ENCODE results near the gene MARCHF2.

The MARCHF2 gene

DNA sequence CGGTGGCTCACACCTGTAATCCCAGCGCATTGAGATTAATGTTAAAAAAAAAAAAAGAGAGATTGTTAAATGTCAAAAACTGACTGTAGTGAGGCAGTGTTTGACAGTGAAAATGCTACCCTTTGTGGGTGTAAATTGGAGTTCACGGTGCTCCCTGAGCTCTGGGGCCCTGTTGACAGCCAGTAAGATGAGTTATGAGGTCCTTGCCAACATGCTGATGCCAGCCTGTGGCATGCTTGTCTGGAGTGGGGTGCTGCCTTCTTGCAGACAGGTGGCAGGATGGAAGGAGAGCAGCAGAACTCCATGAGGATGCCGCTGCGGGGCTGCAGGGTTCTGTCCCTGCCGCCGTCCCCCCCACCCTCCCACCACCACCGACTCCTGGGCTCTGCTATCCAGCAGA lies 63.4 kb downstream of the MARCHF2 start:
- Histone ChIP-seq H3K27me3 (ENCODE audit: insufficient read depth, low read length) (no peaks in the 10 kb centered on the region), H3K4me3 (ENCODE audit: low read depth, low read length, poor library complexity, severe bottlenecking) (no peak overlapping the region), H4K20me1 (ENCODE audit: insufficient read depth, low read length) (peaks cover 5% of the 10 kb centered on the region; the same call in 1 of the 2 replicates), H3K9me3 (ENCODE audit: low read length) (no peaks in the 10 kb centered on the region), H3K79me2 (ENCODE audit: insufficient read depth, low read length) (peaks cover 38% of the 10 kb centered on the region), H3K9me2 (ENCODE audit: low read depth, low read length) (no peaks in the 10 kb centered on the region), H3K4me2 (ENCODE audit: low read length) (no peak overlapping the region), H3K27ac (ENCODE audit: low read depth, low read length, poor library complexity, severe bottlenecking) (no peak overlapping the region), H3K36me3 (ENCODE audit: insufficient read depth, low read length) (peaks cover 89% of the 10 kb centered on the region), H3K4me1 (ENCODE audit: insufficient read depth, low read length, severe bottlenecking) (peaks cover 36% of the 10 kb centered on the region), H2AFZ (ENCODE audit: low read length) (no peak overlapping the region), H3F3A (ENCODE audit: insufficient read depth, low read length) (peaks cover 4% of the 10 kb centered on the region; the same call in 1 of the 2 replicates), H3K9ac (ENCODE audit: low read length) (no peak overlapping the region)
- TF ChIP-seq EZH2 (IDR thresholded peaks at IDR 0.05; ENCODE audit: borderline replicate concordance, low read length): no peak
- TF ChIP-seq, protein P1, sequence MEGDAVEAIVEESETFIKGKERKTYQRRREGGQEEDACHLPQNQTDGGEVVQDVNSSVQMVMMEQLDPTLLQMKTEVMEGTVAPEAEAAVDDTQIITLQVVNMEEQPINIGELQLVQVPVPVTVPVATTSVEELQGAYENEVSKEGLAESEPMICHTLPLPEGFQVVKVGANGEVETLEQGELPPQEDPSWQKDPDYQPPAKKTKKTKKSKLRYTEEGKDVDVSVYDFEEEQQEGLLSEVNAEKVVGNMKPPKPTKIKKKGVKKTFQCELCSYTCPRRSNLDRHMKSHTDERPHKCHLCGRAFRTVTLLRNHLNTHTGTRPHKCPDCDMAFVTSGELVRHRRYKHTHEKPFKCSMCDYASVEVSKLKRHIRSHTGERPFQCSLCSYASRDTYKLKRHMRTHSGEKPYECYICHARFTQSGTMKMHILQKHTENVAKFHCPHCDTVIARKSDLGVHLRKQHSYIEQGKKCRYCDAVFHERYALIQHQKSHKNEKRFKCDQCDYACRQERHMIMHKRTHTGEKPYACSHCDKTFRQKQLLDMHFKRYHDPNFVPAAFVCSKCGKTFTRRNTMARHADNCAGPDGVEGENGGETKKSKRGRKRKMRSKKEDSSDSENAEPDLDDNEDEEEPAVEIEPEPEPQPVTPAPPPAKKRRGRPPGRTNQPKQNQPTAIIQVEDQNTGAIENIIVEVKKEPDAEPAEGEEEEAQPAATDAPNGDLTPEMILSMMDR (IDR thresholded peaks at IDR 0.05; ENCODE audit: low read length): no peak

DNA sequence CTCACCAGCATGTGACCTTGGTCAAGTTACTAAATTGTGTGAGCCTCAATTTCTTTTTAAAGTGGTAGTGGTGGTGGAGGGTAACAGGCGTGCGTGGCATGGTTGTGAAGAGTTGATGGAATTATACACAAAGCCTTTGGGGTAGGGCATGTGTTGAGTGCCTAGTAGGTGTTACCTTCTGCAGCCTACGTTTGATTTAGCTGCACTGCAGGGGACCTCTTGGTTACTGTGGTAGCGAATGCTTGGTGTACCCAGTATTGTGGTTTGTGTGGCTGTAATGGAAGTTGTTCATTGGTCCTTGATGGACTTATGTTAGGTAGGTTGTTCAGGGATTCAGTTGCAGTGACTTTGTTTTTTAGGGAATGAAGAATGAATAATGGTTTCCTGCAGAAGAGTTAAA lies 64.8 kb downstream of the MARCHF2 start:
- peaks cover 25% of the 10 kb centered on the region for H3K4me1 ChIP-seq (ENCODE audit: insufficient read depth, low read length, severe bottlenecking)
- H3K9me3 ChIP-seq (ENCODE audit: low read length): no peaks in the 10 kb centered on the region
- H2AFZ ChIP-seq (ENCODE audit: low read length): no peak overlapping the region
- H3K9me2 ChIP-seq (ENCODE audit: low read depth, low read length): no peaks in the 10 kb centered on the region
- peaks cover 4% of the 10 kb centered on the region; the same call in 1 of the 2 replicates for H3F3A ChIP-seq (ENCODE audit: insufficient read depth, low read length)
- no peaks in the 10 kb centered on the region for H3K27me3 ChIP-seq (ENCODE audit: insufficient read depth, low read length)
- H3K27ac ChIP-seq (ENCODE audit: low read depth, low read length, poor library complexity, severe bottlenecking): no peak overlapping the region
- no peak overlapping the region for H3K4me2 ChIP-seq (ENCODE audit: low read length)
- H3K9ac ChIP-seq (ENCODE audit: low read length): no peak overlapping the region
- H3K79me2 ChIP-seq (ENCODE audit: insufficient read depth, low read length): peaks cover 38% of the 10 kb centered on the region
- TF ChIP-seq, protein P1 (IDR thresholded peaks at IDR 0.05; ENCODE audit: low read length): no peak
- peaks cover 5% of the 10 kb centered on the region; the same call in 1 of the 2 replicates for H4K20me1 ChIP-seq (ENCODE audit: insufficient read depth, low read length)
- no peak overlapping the region for H3K4me3 ChIP-seq (ENCODE audit: low read depth, low read length, poor library complexity, severe bottlenecking)
- H3K36me3 ChIP-seq (ENCODE audit: insufficient read depth, low read length): peaks cover 89% of the 10 kb centered on the region

DNA sequence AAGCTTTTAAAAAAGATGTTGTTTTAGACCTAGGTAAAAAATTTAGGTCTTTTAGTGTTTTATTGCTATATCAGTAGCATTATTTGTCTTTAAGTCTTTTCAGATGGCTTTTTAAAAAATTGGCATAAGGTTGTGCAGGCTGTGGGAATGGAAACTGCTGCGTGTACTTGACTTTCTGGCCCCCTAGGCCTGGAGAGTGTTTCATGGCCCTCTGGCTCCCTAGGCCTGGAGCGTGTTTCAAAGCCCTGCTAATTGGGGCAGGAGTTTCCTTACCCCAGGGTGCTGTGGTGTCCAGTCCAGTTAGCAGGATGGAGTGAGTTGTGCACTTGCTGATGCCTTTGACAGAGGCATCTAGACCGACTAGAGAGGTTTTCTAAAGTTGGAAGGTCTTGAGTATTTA lies 65.5 kb downstream of the MARCHF2 start:
- peaks cover 4% of the 10 kb centered on the region; the same call in 1 of the 2 replicates for H3F3A ChIP-seq (ENCODE audit: insufficient read depth, low read length)
- peaks cover 38% of the 10 kb centered on the region for H3K79me2 ChIP-seq (ENCODE audit: insufficient read depth, low read length)
- H3K27me3 ChIP-seq (ENCODE audit: insufficient read depth, low read length): no peaks in the 10 kb centered on the region
- no peak overlapping the region for H3K4me2 ChIP-seq (ENCODE audit: low read length)
- H3K4me3 ChIP-seq (ENCODE audit: low read depth, low read length, poor library complexity, severe bottlenecking): no peak overlapping the region
- no peak overlapping the region for H2AFZ ChIP-seq (ENCODE audit: low read length)
- no peak overlapping the region for H3K9ac ChIP-seq (ENCODE audit: low read length)
- peaks cover 93% of the 10 kb centered on the region for H3K36me3 ChIP-seq (ENCODE audit: insufficient read depth, low read length)
- peaks cover 18% of the 10 kb centered on the region for H3K4me1 ChIP-seq (ENCODE audit: insufficient read depth, low read length, severe bottlenecking)
- no peaks in the 10 kb centered on the region for H3K9me3 ChIP-seq (ENCODE audit: low read length)
- peaks cover 5% of the 10 kb centered on the region; the same call in 1 of the 2 replicates for H4K20me1 ChIP-seq (ENCODE audit: insufficient read depth, low read length)
- no peak overlapping the region for H3K27ac ChIP-seq (ENCODE audit: low read depth, low read length, poor library complexity, severe bottlenecking)
- TF ChIP-seq, protein P1 (IDR thresholded peaks at IDR 0.05; ENCODE audit: low read length): no peak
- TF ChIP-seq EZH2 (IDR thresholded peaks at IDR 0.05; ENCODE audit: borderline replicate concordance, low read length): no peak
- no peaks in the 10 kb centered on the region for H3K9me2 ChIP-seq (ENCODE audit: low read depth, low read length)
